Spleen (tissue), 11 donors: Measurements from ENCODE around the gene DGAT2. TPM values are rescaled to one million over a fixed set of nuclear protein-coding genes. Genes with fewer than 3 reads are reported as not detected.

Experiments
- DNase-seq: peaks from one replicate; pipeline ENCODE4 v3.0.0-alpha.2; 2020
- H3K27ac ChIP-seq, 8 donors: fragments of 200-600 bp; sonication (generic) in 7 of 8; 1 replicate in 4 of 8; 2 replicates in 4 of 8; pipeline versions ENCODE4 v1.5.0 to v1.8.0; 2016 to 2021; ENCODE audit warnings: inconsistent platforms in 4 of 8, mild to moderate bottlenecking in 4 of 8, moderate library complexity in 1 of 8
- H3K27me3 ChIP-seq, 7 donors: fragments of 200-600 bp; sonication (generic) in 6 of 7; replicated peaks in 1 of 7; 1 replicate in 4 of 7; 2 replicates in 3 of 7; pipeline versions ENCODE4 v1.5.0 to v1.8.0; 2016 to 2021; ENCODE audit warnings: inconsistent platforms in 3 of 7, mild to moderate bottlenecking in 1 of 7
- H3K36me3 ChIP-seq, 6 donors: fragments of 200-600 bp; sonication (generic) in 5 of 6; 1 replicate in 4 of 6; 2 replicates in 2 of 6; pipeline versions ENCODE4 v1.5.0 to v1.8.0; 2016 to 2021; ENCODE audit warnings: inconsistent platforms in 2 of 6
- H3K4me1 ChIP-seq, 6 donors: fragments of 200-600 bp; sonication (generic) in 5 of 6; 1 replicate in 3 of 6; 2 replicates in 3 of 6; pipeline versions ENCODE4 v1.5.0 to v1.8.0; 2016 to 2021; ENCODE audit warnings: inconsistent platforms in 3 of 6
- H3K4me3 ChIP-seq, 8 donors: fragments of 200-600 bp; sonication (generic) in 7 of 8; 1 replicate in 4 of 8; 2 replicates in 4 of 8; pipeline versions ENCODE4 v1.5.0 to v1.8.0; 2016 to 2021; ENCODE audit warnings: inconsistent platforms in 4 of 8, mild to moderate bottlenecking in 4 of 8, moderate library complexity in 2 of 8
- H3K9me3 ChIP-seq, 8 donors: fragments of 200-600 bp; sonication (generic) in 7 of 8; 1 replicate in 4 of 8; 2 replicates in 4 of 8; pipeline versions ENCODE4 v1.5.0 to v1.8.0; 2016 to 2021; ENCODE audit warnings: inconsistent platforms in 4 of 8
- CTCF ChIP-seq, 11 experiments: fragments of 200-600 bp in 7 of 11; fragments of 450-650 bp in 4 of 11; sonication (generic) in 4 of 11; IDR thresholded peaks in 8 of 11; conservative IDR thresholded peaks in 3 of 11; 1 replicate in 7 of 11; 2 replicates in 4 of 11; pipeline versions ENCODE4 v1.4.0 to v1.8.0; 2016 to 2021; ENCODE audit warnings: antibody characterized with exemption in 11 of 11, inconsistent platforms in 4 of 11, mild to moderate bottlenecking in 1 of 11
- POLR2A ChIP-seq, 3 donors: fragments of 450-650 bp; IDR thresholded peaks; one replicate each; pipeline ENCODE4 v1.5.1; 2017; ENCODE audit warnings: antibody characterized with exemption in 3 of 3, mild to moderate bottlenecking in 1 of 3
- POLR2AphosphoS5 ChIP-seq, 3 donors: sonication (generic); formaldehyde crosslinking; IDR thresholded peaks; one replicate each; pipeline ENCODE4 v1.5.1; 2017; ENCODE audit warnings: antibody characterized with exemption in 3 of 3
- WGBS, 5 donors: extraction: QIAGEN DNeasy Blood & Tissue Kit in 3 of 5; methylation state at CpG; one replicate each; pipeline versions ENCODE4 v1.1.5 to v1.1.7; 2013 to 2018; 5-methylcytosine and 5-hydroxymethylcytosine counted together
- intact Hi-C: fragments of 100-400 bp; cut with DNase I; formaldehyde crosslinking; loops from one replicate; pipeline ENCODE4 v1.15.0; 2023; ENCODE audit warnings: low total_unique reads
- polyA plus RNA-seq, 3 donors: library from polyadenylated mRNA; stranded (reverse); fragments of 200-250 nt; gene quantifications; one replicate each; pipeline ENCODE4 v1.2.1, GENCODE V29; 2013
- total RNA-seq, 7 donors: library from RNA; depleted of rRNA in 3 of 7; stranded (reverse); fragments of >200 nt in 3 of 7; fragmentation: NEBNext Ultra II Directional in 4 of 7; extraction: Animal tissue kit (Norgen Biotek cat#: 25700) in 4 of 7; gene quantifications; one replicate each; pipeline versions ENCODE4 v1.1.0 to v1.2.1, GENCODE V29; 2016 to 2021
- donor health status: healthy with polysubstance abuse.
- donor health status: DM: no; HTN: no; CAD: no; lungs with moderate emphysema.
- donor health status: DM: no; HTN: no; CAD: no.
- donor health status: Bipolar disorder and iron deficiency.
- donor health status: healthy.
- donor health status: DM: no; HTN: no; CAD: no.
- donor health status: DM: yes; HTN: yes; CAD: no.

DGAT2 gene
- total and polyA plus RNA-seq, 10 donors = 3.5 to 71.7 (median 15.9) TPM

GRCh38 chr11:75822541-75822940 lies 54.0 kb downstream of the DGAT2 start:
- Histone ChIP-seq H3K36me3 (peaks cover 0 to 16% (median 0%) of the 10 kb centered on the region in 6 donors), H3K4me1 (peaks cover 21 to 99% (median 93%) of the 10 kb centered on the region in 6 donors), H3K4me3 (no peak overlapping the region), H3K27ac (peak overlapping the region; percentile 40 to 86 (median 76)), H3K27me3 (no peaks in the 10 kb centered on the region), H3K9me3 (no peaks in the 10 kb centered on the region)
- 57 to 73% (median 67%) methylated on average over 3 of the region's 3 CpGs for WGBS, 5 donors
- DNase-seq = no peak
- intact Hi-C loops = no loop called here
- TF ChIP-seq CTCF (IDR thresholded peaks at IDR 0.05 in 8 of 11, conservative IDR thresholded peaks at IDR 0.05 in 3 of 11) (no peak), POLR2AphosphoS5 (IDR thresholded peaks at IDR 0.05) (no peak), POLR2A (IDR thresholded peaks at IDR 0.05) (no peak)

- no peak for TF ChIP-seq POLR2A (IDR thresholded peaks at IDR 0.05)
- no peak for DNase-seq
- WGBS, 5 donors = 64 to 89% (median 74%) methylated on average over 4 of the region's 4 CpGs
Measured at GRCh38 chr11:75823415-75823814, 54.8 kb downstream of the DGAT2 start.

GRCh38 chr11:75823946-75824345 lies 55.4 kb downstream of the DGAT2 start:
- H3K27me3 ChIP-seq = no peaks in the 10 kb centered on the region
- TF ChIP-seq POLR2A (IDR thresholded peaks at IDR 0.05) = no peak
- no peak for TF ChIP-seq CTCF (IDR thresholded peaks at IDR 0.05 in 8 of 11, conservative IDR thresholded peaks at IDR 0.05 in 3 of 11)
- TF ChIP-seq POLR2AphosphoS5 (IDR thresholded peaks at IDR 0.05) = no peak
- H3K27ac ChIP-seq = peak overlapping the region in 7 of 8 donors; percentile 67 to 86 (median 76)
- peaks cover 23 to 97% (median 90%) of the 10 kb centered on the region in 6 donors for H3K4me1 ChIP-seq
- 56 to 70% (median 66%) methylated on average over 4 of the region's 4 CpGs for WGBS, 5 donors
- intact Hi-C loops = no loop called here
- DNase-seq = no peak
- no peaks in the 10 kb centered on the region for H3K9me3 ChIP-seq
- peak overlapping the region in 1 of 8 donors; percentile 4 for H3K4me3 ChIP-seq
- peaks cover 0 to 16% (median 0%) of the 10 kb centered on the region in 6 donors for H3K36me3 ChIP-seq

More at GRCh38 chr11:75823415-75823814, 54.8 kb downstream of the DGAT2 start:
- peak overlapping the region in 7 of 8 donors; percentile 67 to 86 (median 76) for H3K27ac ChIP-seq
- peak overlapping the region in 1 of 8 donors; percentile 4 for H3K4me3 ChIP-seq
- H3K27me3 ChIP-seq = no peaks in the 10 kb centered on the region
- H3K36me3 ChIP-seq = peaks cover 0 to 16% (median 0%) of the 10 kb centered on the region in 6 donors
- no peaks in the 10 kb centered on the region for H3K9me3 ChIP-seq
- peaks cover 23 to 99% (median 92%) of the 10 kb centered on the region in 6 donors for H3K4me1 ChIP-seq
- intact Hi-C loops = no loop called here

GRCh38 chr11:75826461-75827230 lies 58.1 kb downstream of the DGAT2 start:
- no peak for DNase-seq
- Histone ChIP-seq H3K9me3 (no peaks in the 10 kb centered on the region), H3K27ac (peak overlapping the region; percentile 38 to 86 (median 76)), H3K27me3 (no peaks in the 10 kb centered on the region), H3K36me3 (peaks cover 0 to 30% (median 0%) of the 10 kb centered on the region in 6 donors), H3K4me1 (peaks cover 26 to 97% (median 80%) of the 10 kb centered on the region in 6 donors), H3K4me3 (peak overlapping the region in 1 of 8 donors; percentile 14)
- 17 to 45% (median 34%) methylated on average over 4 of the region's 4 CpGs for WGBS, 5 donors
- intact Hi-C loops = no loop called here
- TF ChIP-seq POLR2AphosphoS5 (IDR thresholded peaks at IDR 0.05) (no peak), CTCF (IDR thresholded peaks at IDR 0.05 in 8 of 11, conservative IDR thresholded peaks at IDR 0.05 in 3 of 11) (no peak), POLR2A (IDR thresholded peaks at IDR 0.05) (no peak)
